HepG2 (cell line): ENCODE measurements around the gene UBE2N. TPM values are rescaled to one million over a fixed set of nuclear protein-coding genes. Genes with fewer than 3 reads are reported as not detected.

ENCODE experiments used
- ADNP ChIP-seq: sonication (generic); formaldehyde crosslinking; IDR thresholded peaks from 2 replicates; pipeline ENCODE4 v1.4.0; 2020; ENCODE audit warnings: missing genetic modification reagents
- CEBPB ChIP-seq: IDR thresholded peaks from 2 replicates; pipeline ENCODE4 v1.6.1; 2011; ENCODE audit warnings: low read depth, low read length, improper control_type of control experiment, borderline replicate concordance
- IRX3 ChIP-seq: sonication (generic); formaldehyde crosslinking; IDR thresholded peaks from 2 replicates; pipeline ENCODE4 v1.8.1; 2023; ENCODE audit warnings: mild to moderate bottlenecking, low read depth, missing genetic modification reagents, borderline replicate concordance
- NFE2L1 ChIP-seq: sonication (generic); formaldehyde crosslinking; IDR thresholded peaks from 2 replicates; pipeline ENCODE4 v1.4.0; 2020; ENCODE audit warnings: missing genetic modification reagents, mild to moderate bottlenecking, borderline replicate concordance
- PREB ChIP-seq: sonication (generic); formaldehyde crosslinking; IDR thresholded peaks from 2 replicates; pipeline ENCODE4 v1.4.0; 2020; ENCODE audit warnings: missing genetic modification reagents
- RCOR2 ChIP-seq: IDR thresholded peaks from 2 replicates; pipeline ENCODE4 v1.6.1; 2016; ENCODE audit warnings: missing biosample characterization, missing genetic modification reagents
- SSRP1 ChIP-seq: IDR thresholded peaks from 2 replicates; pipeline ENCODE4 v1.6.1; 2016; ENCODE audit warnings: control low read depth
- STAG1 ChIP-seq: sonication (generic); formaldehyde crosslinking; IDR thresholded peaks from 2 replicates; pipeline ENCODE4 v1.4.0; 2020; ENCODE audit warnings: missing genetic modification reagents
- SUZ12 ChIP-seq: fragments of 150-350 bp; IDR thresholded peaks from 2 replicates; pipeline ENCODE4 v1.6.1; 2014; ENCODE audit warnings: low read depth, low read length
- TSC22D2 ChIP-seq: sonication (generic); formaldehyde crosslinking; IDR thresholded peaks from 2 replicates; pipeline ENCODE4 v1.5.1; 2020; ENCODE audit warnings: missing genetic modification reagents, mild to moderate bottlenecking, borderline replicate concordance
- ZBTB1 ChIP-seq: sonication (generic); formaldehyde crosslinking; IDR thresholded peaks from 2 replicates; pipeline ENCODE4 v1.4.0; 2020; ENCODE audit warnings: missing genetic modification reagents, borderline replicate concordance
- ZNF335 ChIP-seq: sonication (generic); formaldehyde crosslinking; IDR thresholded peaks from 2 replicates; pipeline ENCODE4 v1.4.0; 2020; ENCODE audit warnings: missing genetic modification reagents
- ZNF44 ChIP-seq: sonication (generic); formaldehyde crosslinking; IDR thresholded peaks from 2 replicates; pipeline ENCODE4 v1.5.1; 2020; ENCODE audit warnings: mild to moderate bottlenecking, missing genetic modification reagents
- ZNF878 ChIP-seq: sonication (generic); formaldehyde crosslinking; IDR thresholded peaks from 2 replicates; pipeline ENCODE4 v1.8.1; 2023; ENCODE audit warnings: mild to moderate bottlenecking, missing genetic modification reagents, moderate library complexity
- ZSCAN5A ChIP-seq: sonication (generic); formaldehyde crosslinking; IDR thresholded peaks from 2 replicates; pipeline ENCODE4 v1.8.0; 2022; ENCODE audit warnings: mild to moderate bottlenecking, missing genetic modification reagents, borderline replicate concordance
- polyA plus RNA-seq, 8 experiments: library from polyadenylated mRNA; depleted of rRNA in 3 of 8; stranded (reverse) in 7 of 8; unstranded in 1 of 8; fragments of >200 nt; fragmentation: Illumina TruSeq in 4 of 8; extraction: Trizol in 4 of 8; gene quantifications; 2 replicates each; pipeline versions ENCODE4 v1.2.1 to v1.2.3, GENCODE V29; 2011 to 2016; ENCODE audit warnings: low read depth in 4 of 8, missing spikeins in 1 of 8, mixed read lengths in 1 of 8; ENCODE audit not compliant: insufficient read depth in 1 of 8
- total RNA-seq, 5 experiments: library from RNA; depleted of rRNA; stranded (reverse); fragments of >200 nt; fragmentation: Illumina TruSeq; extraction: Trizol; gene quantifications; 2 replicates each; pipeline ENCODE4 v1.2.3, GENCODE V29; 2016; ENCODE audit warnings: low read depth in 1 of 5
- TF ChIP-seq, protein P1 (sequence below): sonication (generic); formaldehyde crosslinking; IDR thresholded peaks from 2 replicates; pipeline ENCODE4 v1.8.1; 2023; ENCODE audit warnings: missing genetic modification reagents, inconsistent platforms, borderline replicate concordance
- TF ChIP-seq, protein P2 (sequence below): IDR thresholded peaks from 2 replicates; pipeline ENCODE4 v1.6.1; 2016; ENCODE audit warnings: missing compliant biosample characterization, missing genetic modification reagents, borderline replicate concordance
- TF ChIP-seq, protein P3 (sequence below): sonication (generic); formaldehyde crosslinking; IDR thresholded peaks from 2 replicates; pipeline ENCODE4 v1.4.0; 2020; ENCODE audit warnings: missing genetic modification reagents

The UBE2N gene
- total and polyA plus RNA-seq, 2 of the 13 experiments (the other 11 are each of a cell fraction or from before 2014, with no cell fraction given) = 188 to 197 TPM

- TF ChIP-seq, protein P1, sequence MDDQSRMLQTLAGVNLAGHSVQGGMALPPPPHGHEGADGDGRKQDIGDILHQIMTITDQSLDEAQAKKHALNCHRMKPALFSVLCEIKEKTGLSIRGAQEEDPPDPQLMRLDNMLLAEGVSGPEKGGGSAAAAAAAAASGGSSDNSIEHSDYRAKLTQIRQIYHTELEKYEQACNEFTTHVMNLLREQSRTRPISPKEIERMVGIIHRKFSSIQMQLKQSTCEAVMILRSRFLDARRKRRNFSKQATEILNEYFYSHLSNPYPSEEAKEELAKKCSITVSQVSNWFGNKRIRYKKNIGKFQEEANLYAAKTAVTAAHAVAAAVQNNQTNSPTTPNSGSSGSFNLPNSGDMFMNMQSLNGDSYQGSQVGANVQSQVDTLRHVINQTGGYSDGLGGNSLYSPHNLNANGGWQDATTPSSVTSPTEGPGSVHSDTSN (CRISPR knock-in tag) = no peak
- TF ChIP-seq STAG1 (peak; percentile 4; the same call in 1 of the 2 replicates), SSRP1 (no peak), CEBPB (no peak), ADNP (no peak), ZSCAN5A (CRISPR knock-in tag) (no peak), NFE2L1 (no peak), RCOR2 (no peak), ZNF878 (no peak), ZNF335 (CRISPR knock-in tag) (peak; percentile 51; the same call in 1 of the 2 replicates), ZBTB1 (CRISPR knock-in tag) (no peak), ZNF44 (no peak), TSC22D2 (CRISPR knock-in tag) (no peak), IRX3 (CRISPR knock-in tag) (no peak), PREB (CRISPR knock-in tag) (no peak), SUZ12 (no peak)
- TF ChIP-seq, protein P2, sequence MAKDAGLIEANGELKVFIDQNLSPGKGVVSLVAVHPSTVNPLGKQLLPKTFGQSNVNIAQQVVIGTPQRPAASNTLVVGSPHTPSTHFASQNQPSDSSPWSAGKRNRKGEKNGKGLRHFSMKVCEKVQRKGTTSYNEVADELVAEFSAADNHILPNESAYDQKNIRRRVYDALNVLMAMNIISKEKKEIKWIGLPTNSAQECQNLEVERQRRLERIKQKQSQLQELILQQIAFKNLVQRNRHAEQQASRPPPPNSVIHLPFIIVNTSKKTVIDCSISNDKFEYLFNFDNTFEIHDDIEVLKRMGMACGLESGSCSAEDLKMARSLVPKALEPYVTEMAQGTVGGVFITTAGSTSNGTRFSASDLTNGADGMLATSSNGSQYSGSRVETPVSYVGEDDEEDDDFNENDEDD = peak; percentile 67; the same call in 1 of the 2 replicates
- TF ChIP-seq, protein P3, sequence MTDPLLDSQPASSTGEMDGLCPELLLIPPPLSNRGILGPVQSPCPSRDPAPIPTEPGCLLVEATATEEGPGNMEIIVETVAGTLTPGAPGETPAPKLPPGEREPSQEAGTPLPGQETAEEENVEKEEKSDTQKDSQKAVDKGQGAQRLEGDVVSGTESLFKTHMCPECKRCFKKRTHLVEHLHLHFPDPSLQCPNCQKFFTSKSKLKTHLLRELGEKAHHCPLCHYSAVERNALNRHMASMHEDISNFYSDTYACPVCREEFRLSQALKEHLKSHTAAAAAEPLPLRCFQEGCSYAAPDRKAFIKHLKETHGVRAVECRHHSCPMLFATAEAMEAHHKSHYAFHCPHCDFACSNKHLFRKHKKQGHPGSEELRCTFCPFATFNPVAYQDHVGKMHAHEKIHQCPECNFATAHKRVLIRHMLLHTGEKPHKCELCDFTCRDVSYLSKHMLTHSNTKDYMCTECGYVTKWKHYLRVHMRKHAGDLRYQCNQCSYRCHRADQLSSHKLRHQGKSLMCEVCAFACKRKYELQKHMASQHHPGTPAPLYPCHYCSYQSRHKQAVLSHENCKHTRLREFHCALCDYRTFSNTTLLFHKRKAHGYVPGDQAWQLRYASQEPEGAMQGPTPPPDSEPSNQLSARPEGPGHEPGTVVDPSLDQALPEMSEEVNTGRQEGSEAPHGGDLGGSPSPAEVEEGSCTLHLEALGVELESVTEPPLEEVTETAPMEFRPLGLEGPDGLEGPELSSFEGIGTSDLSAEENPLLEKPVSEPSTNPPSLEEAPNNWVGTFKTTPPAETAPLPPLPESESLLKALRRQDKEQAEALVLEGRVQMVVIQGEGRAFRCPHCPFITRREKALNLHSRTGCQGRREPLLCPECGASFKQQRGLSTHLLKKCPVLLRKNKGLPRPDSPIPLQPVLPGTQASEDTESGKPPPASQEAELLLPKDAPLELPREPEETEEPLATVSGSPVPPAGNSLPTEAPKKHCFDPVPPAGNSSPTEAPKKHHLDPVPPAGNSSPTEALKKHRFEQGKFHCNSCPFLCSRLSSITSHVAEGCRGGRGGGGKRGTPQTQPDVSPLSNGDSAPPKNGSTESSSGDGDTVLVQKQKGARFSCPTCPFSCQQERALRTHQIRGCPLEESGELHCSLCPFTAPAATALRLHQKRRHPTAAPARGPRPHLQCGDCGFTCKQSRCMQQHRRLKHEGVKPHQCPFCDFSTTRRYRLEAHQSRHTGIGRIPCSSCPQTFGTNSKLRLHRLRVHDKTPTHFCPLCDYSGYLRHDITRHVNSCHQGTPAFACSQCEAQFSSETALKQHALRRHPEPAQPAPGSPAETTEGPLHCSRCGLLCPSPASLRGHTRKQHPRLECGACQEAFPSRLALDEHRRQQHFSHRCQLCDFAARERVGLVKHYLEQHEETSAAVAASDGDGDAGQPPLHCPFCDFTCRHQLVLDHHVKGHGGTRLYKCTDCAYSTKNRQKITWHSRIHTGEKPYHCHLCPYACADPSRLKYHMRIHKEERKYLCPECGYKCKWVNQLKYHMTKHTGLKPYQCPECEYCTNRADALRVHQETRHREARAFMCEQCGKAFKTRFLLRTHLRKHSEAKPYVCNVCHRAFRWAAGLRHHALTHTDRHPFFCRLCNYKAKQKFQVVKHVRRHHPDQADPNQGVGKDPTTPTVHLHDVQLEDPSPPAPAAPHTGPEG (CRISPR knock-in tag) = peak; percentile 29
These were observed 64.2 kb downstream of the UBE2N start, which contains the start of gene NUDT4 (continued) for GRCh38 chr12:93377252-93378195.
